Left renal cortex interstitium (tissue), 4 donors: Measurements from ENCODE around the gene IMPA2. TPM values are rescaled to one million over a fixed set of nuclear protein-coding genes. Genes with fewer than 3 reads are reported as not detected.
"Not testable (repeated sequence)": the region's sequence is repeated elsewhere in the genome, so short reads cannot be mapped to it uniquely, and the experiment has no call there.

Experiments used
- DNase-seq, 4 donors: peaks; one replicate each; pipeline ENCODE4 v3.0.0-alpha.2; 2013; ENCODE audit warnings: low read depth in 4 of 4, low spot score in 2 of 4, missing footprints in 1 of 4
- polyA plus RNA-seq, 4 donors: library from polyadenylated mRNA; unstranded; fragments of 120-200 nt; gene quantifications; one replicate each; pipeline ENCODE4 v1.2.1, GENCODE V29; 2013; ENCODE audit not compliant: insufficient read length in 4 of 4

The IMPA2 gene
- polyA plus RNA-seq, 4 donors, result 91.3 to 109 (median 96.0) TPM

- DNase-seq, result no peak
Observed at GRCh38 chr18:11960743-11961380, 20.4 kb upstream of the IMPA2 start.

GRCh38 chr18:11962597-11962996 lies 18.7 kb upstream of the IMPA2 start:
- DNase-seq, result no peak

GRCh38 chr18:11963991-11964484 lies 17.3 kb upstream of the IMPA2 start:
- DNase-seq, result no peak

GRCh38 chr18:11969904-11970835 lies 11.1 kb upstream of the IMPA2 start:
- no peak for DNase-seq

- not testable (repeated sequence) for DNase-seq
Observed at GRCh38 chr18:11970836-11971226, 10.5 kb upstream of the IMPA2 start.

- DNase-seq, result no peak
Observed at GRCh38 chr18:11972371-11973174, 8.7 kb upstream of the IMPA2 start.

GRCh38 chr18:11974741-11975325 lies 6.5 kb upstream of the IMPA2 start:
- no peak for DNase-seq

GRCh38 chr18:11975723-11976122 lies 5.6 kb upstream of the IMPA2 start:
- DNase-seq, result no peak

- no peak for DNase-seq
Observed at GRCh38 chr18:11976315-11977152, 4.8 kb upstream of the IMPA2 start.

- DNase-seq, result no peak
Observed at GRCh38 chr18:11977153-11977466, 4.2 kb upstream of the IMPA2 start.

GRCh38 chr18:11978956-11979355 lies 2.4 kb upstream of the IMPA2 start:
- no peak for DNase-seq

- no peak for DNase-seq
Observed at GRCh38 chr18:11980163-11980493, 1.2 kb upstream of the IMPA2 start.

GRCh38 chr18:11980494-11981191 lies 664 bp upstream of the IMPA2 start:
- peak; percentile 86 to 93 (median 92) for DNase-seq

- no peak for DNase-seq
Observed at GRCh38 chr18:11981543-11982366, 448 bp downstream of the IMPA2 start.

GRCh38 chr18:11982981-11983380 lies 1.7 kb downstream of the IMPA2 start:
- DNase-seq, result no peak

- no peak for DNase-seq
Observed at GRCh38 chr18:11983592-11983991, 2.3 kb downstream of the IMPA2 start.

- DNase-seq, result no peak
Observed at GRCh38 chr18:11984091-11984490, 2.8 kb downstream of the IMPA2 start.

GRCh38 chr18:11985586-11985985 lies 4.3 kb downstream of the IMPA2 start:
- DNase-seq, result no peak
